Measurements from ENCODE around the gene GPR142.

The GPR142 gene

DNA sequence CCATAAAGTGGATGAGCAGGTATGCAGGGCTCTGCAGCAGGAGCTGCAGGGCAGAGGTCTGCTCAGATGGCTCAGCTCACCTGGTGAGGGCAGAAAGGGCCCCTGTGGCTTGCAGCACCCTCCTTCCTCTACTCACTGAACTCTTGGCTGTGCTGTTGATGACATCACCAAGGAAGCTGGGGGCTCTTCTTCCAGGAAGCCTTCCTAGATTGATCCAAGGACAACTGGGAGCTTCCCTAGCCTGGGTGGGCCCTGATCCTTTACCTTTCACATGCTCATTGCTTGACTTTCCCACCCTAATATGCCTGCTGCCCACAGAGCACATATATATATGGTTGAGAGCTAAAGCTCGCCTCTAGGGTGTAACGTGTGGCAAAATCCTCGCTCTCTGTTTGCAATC lies 38.8 kb upstream of the GPR142 start:
- no peak for ATAC-seq
- no peak for TF ChIP-seq ZC3H10 (CRISPR knock-in tag; IDR thresholded peaks at IDR 0.05)
- TF ChIP-seq, protein P1, sequence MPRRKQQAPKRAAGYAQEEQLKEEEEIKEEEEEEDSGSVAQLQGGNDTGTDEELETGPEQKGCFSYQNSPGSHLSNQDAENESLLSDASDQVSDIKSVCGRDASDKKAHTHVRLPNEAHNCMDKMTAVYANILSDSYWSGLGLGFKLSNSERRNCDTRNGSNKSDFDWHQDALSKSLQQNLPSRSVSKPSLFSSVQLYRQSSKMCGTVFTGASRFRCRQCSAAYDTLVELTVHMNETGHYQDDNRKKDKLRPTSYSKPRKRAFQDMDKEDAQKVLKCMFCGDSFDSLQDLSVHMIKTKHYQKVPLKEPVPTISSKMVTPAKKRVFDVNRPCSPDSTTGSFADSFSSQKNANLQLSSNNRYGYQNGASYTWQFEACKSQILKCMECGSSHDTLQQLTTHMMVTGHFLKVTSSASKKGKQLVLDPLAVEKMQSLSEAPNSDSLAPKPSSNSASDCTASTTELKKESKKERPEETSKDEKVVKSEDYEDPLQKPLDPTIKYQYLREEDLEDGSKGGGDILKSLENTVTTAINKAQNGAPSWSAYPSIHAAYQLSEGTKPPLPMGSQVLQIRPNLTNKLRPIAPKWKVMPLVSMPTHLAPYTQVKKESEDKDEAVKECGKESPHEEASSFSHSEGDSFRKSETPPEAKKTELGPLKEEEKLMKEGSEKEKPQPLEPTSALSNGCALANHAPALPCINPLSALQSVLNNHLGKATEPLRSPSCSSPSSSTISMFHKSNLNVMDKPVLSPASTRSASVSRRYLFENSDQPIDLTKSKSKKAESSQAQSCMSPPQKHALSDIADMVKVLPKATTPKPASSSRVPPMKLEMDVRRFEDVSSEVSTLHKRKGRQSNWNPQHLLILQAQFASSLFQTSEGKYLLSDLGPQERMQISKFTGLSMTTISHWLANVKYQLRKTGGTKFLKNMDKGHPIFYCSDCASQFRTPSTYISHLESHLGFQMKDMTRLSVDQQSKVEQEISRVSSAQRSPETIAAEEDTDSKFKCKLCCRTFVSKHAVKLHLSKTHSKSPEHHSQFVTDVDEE (CRISPR knock-in tag; IDR thresholded peaks at IDR 0.05), result no peak

DNA sequence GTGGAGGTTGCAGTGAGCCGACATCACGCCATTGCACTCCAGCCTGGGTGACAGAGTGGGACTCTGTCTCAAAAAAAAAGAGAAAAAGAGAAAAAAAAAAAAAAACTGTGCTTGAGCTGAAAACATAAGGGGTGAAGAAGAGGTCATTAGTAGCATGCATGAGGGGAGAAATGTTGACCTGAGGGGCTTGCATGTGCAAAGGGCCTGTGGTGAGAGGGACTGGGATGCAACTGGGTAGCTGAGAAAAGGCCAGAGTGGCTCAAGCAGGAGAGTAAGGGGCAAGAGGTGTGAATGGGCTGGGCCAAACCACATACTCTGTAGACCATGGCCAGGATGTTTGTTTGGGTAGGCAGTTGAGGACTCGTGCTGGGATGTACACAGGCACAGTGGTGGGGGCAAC lies 37.9 kb upstream of the GPR142 start:
- TF ChIP-seq, protein P2, sequence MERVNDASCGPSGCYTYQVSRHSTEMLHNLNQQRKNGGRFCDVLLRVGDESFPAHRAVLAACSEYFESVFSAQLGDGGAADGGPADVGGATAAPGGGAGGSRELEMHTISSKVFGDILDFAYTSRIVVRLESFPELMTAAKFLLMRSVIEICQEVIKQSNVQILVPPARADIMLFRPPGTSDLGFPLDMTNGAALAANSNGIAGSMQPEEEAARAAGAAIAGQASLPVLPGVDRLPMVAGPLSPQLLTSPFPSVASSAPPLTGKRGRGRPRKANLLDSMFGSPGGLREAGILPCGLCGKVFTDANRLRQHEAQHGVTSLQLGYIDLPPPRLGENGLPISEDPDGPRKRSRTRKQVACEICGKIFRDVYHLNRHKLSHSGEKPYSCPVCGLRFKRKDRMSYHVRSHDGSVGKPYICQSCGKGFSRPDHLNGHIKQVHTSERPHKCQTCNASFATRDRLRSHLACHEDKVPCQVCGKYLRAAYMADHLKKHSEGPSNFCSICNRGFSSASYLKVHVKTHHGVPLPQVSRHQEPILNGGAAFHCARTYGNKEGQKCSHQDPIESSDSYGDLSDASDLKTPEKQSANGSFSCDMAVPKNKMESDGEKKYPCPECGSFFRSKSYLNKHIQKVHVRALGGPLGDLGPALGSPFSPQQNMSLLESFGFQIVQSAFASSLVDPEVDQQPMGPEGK (CRISPR knock-in tag; IDR thresholded peaks at IDR 0.05; ENCODE audit: borderline replicate concordance), result no peak
- TF ChIP-seq GLIS3 (CRISPR knock-in tag; IDR thresholded peaks at IDR 0.05) (no peak), PPARA (CRISPR knock-in tag; IDR thresholded peaks at IDR 0.05; ENCODE audit: borderline replicate concordance) (no peak), BACH2 (CRISPR knock-in tag; IDR thresholded peaks at IDR 0.05; ENCODE audit: borderline replicate concordance) (no peak), ZNF565 (CRISPR knock-in tag; conservative IDR thresholded peaks at IDR 0.05; ENCODE audit: low read depth) (no peak), RARB (CRISPR knock-in tag; IDR thresholded peaks at IDR 0.05) (no peak), ESRRG (CRISPR knock-in tag; IDR thresholded peaks at IDR 0.05) (no peak), TOX (CRISPR knock-in tag; IDR thresholded peaks at IDR 0.05; ENCODE audit: borderline replicate concordance) (no peak), ZNF70 (CRISPR knock-in tag; IDR thresholded peaks at IDR 0.05) (no peak), OSR1 (CRISPR knock-in tag; IDR thresholded peaks at IDR 0.05) (no peak), CSDC2 (CRISPR knock-in tag; IDR thresholded peaks at IDR 0.05) (no peak), TCF4 (CRISPR knock-in tag; IDR thresholded peaks at IDR 0.05; ENCODE audit: borderline replicate concordance) (no peak), ARNTL (CRISPR knock-in tag; IDR thresholded peaks at IDR 0.05; ENCODE audit: borderline replicate concordance, low read depth) (no peak), SNAI2 (CRISPR knock-in tag; IDR thresholded peaks at IDR 0.05) (no peak)
- TF ChIP-seq, protein P3, sequence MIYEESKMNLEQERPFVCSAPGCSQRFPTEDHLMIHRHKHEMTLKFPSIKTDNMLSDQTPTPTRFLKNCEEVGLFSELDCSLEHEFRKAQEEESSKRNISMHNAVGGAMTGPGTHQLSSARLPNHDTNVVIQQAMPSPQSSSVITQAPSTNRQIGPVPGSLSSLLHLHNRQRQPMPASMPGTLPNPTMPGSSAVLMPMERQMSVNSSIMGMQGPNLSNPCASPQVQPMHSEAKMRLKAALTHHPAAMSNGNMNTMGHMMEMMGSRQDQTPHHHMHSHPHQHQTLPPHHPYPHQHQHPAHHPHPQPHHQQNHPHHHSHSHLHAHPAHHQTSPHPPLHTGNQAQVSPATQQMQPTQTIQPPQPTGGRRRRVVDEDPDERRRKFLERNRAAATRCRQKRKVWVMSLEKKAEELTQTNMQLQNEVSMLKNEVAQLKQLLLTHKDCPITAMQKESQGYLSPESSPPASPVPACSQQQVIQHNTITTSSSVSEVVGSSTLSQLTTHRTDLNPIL (CRISPR knock-in tag; IDR thresholded peaks at IDR 0.05; ENCODE audit: low read depth), result no peak
- TF ChIP-seq, protein P4, sequence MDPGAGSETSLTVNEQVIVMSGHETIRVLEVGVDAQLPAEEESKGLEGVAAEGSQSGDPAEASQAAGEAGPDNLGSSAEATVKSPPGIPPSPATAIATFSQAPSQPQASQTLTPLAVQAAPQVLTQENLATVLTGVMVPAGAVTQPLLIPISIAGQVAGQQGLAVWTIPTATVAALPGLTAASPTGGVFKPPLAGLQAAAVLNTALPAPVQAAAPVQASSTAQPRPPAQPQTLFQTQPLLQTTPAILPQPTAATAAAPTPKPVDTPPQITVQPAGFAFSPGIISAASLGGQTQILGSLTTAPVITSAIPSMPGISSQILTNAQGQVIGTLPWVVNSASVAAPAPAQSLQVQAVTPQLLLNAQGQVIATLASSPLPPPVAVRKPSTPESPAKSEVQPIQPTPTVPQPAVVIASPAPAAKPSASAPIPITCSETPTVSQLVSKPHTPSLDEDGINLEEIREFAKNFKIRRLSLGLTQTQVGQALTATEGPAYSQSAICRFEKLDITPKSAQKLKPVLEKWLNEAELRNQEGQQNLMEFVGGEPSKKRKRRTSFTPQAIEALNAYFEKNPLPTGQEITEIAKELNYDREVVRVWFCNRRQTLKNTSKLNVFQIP (CRISPR knock-in tag; IDR thresholded peaks at IDR 0.05; ENCODE audit: borderline replicate concordance, low read depth), result no peak
- ATAC-seq, result no peak

DNA sequence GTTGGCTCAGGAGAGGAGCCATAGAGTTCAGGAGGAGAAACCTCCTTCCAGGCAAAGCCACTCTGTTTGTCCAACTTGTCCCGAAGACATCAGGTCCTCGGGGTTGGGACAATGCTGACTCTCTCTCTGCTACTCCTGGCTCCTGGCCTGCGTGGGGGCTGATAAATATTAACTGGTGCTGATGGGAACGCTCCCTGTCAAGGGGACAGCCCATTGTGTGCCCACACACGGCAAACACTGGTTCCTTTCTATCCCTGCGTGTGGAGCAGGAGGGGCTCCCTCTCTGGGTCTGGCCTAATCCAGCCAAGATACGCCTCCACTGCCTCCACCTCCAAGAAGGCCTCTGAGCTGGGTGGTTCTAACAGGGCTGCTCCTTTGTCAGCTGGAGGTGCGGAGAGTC lies 36.9 kb upstream of the GPR142 start:
- ATAC-seq, result no peak
- TF ChIP-seq TOX (CRISPR knock-in tag; IDR thresholded peaks at IDR 0.05; ENCODE audit: borderline replicate concordance) (no peak), ZC3H10 (CRISPR knock-in tag; IDR thresholded peaks at IDR 0.05) (no peak), BACH2 (CRISPR knock-in tag; IDR thresholded peaks at IDR 0.05; ENCODE audit: borderline replicate concordance) (no peak), ZNF565 (CRISPR knock-in tag; conservative IDR thresholded peaks at IDR 0.05; ENCODE audit: low read depth) (no peak), RARB (CRISPR knock-in tag; IDR thresholded peaks at IDR 0.05) (no peak), CSDC2 (CRISPR knock-in tag; IDR thresholded peaks at IDR 0.05) (no peak), ARNTL (CRISPR knock-in tag; IDR thresholded peaks at IDR 0.05; ENCODE audit: borderline replicate concordance, low read depth) (no peak), ZFP3 (CRISPR knock-in tag; IDR thresholded peaks at IDR 0.05) (no peak), GLIS3 (CRISPR knock-in tag; IDR thresholded peaks at IDR 0.05) (no peak), ESRRG (CRISPR knock-in tag; IDR thresholded peaks at IDR 0.05) (no peak), SNAI2 (CRISPR knock-in tag; IDR thresholded peaks at IDR 0.05) (no peak), PPARA (CRISPR knock-in tag; IDR thresholded peaks at IDR 0.05; ENCODE audit: borderline replicate concordance) (no peak), ZFP30 (CRISPR knock-in tag; IDR thresholded peaks at IDR 0.05) (no peak), OSR1 (CRISPR knock-in tag; IDR thresholded peaks at IDR 0.05) (no peak), ISL1 (CRISPR knock-in tag; IDR thresholded peaks at IDR 0.05) (no peak)
- TF ChIP-seq, protein P2 (CRISPR knock-in tag; IDR thresholded peaks at IDR 0.05; ENCODE audit: borderline replicate concordance), result no peak
- TF ChIP-seq, protein P5, sequence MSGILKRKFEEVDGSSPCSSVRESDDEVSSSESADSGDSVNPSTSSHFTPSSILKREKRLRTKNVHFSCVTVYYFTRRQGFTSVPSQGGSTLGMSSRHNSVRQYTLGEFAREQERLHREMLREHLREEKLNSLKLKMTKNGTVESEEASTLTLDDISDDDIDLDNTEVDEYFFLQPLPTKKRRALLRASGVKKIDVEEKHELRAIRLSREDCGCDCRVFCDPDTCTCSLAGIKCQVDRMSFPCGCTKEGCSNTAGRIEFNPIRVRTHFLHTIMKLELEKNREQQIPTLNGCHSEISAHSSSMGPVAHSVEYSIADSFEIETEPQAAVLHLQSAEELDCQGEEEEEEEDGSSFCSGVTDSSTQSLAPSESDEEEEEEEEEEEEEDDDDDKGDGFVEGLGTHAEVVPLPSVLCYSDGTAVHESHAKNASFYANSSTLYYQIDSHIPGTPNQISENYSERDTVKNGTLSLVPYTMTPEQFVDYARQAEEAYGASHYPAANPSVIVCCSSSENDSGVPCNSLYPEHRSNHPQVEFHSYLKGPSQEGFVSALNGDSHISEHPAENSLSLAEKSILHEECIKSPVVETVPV (CRISPR knock-in tag; IDR thresholded peaks at IDR 0.05), result no peak
- TF ChIP-seq, protein P3 (CRISPR knock-in tag; IDR thresholded peaks at IDR 0.05; ENCODE audit: low read depth), result no peak
